GM21526 (cell line): ENCODE results near the gene IMPG2.
"Not testable (repeated sequence)": the region's sequence is repeated elsewhere in the genome, so short reads cannot be mapped to it uniquely, and the experiment has no call there.

Experiments used
- ATAC-seq: cut with Tn5 transposase; IDR thresholded peaks from one replicate; pipeline ENCODE4 v1.9.1; 2021; ENCODE audit warnings: moderate library complexity; ENCODE audit not compliant: unreplicated experiment, low FRiP score

The IMPG2 gene

GRCh38 chr3:101320475-101320874, at the start of gene IMPG2:
IMPG2 (minus strand) TSS chr3:101320575; CDS start chr3:101320372, 203 bp downstream.
- ATAC-seq, result no peak

GRCh38 chr3:101362406-101362805, 42.0 kb upstream of the IMPG2 start:
- no peak for ATAC-seq

- no peak for ATAC-seq
These were observed 31.5 kb upstream of the IMPG2 start for GRCh38 chr3:101351829-101352228.

- ATAC-seq, result no peak
These were observed 20.2 kb upstream of the IMPG2 start for GRCh38 chr3:101340591-101340990.

DNA sequence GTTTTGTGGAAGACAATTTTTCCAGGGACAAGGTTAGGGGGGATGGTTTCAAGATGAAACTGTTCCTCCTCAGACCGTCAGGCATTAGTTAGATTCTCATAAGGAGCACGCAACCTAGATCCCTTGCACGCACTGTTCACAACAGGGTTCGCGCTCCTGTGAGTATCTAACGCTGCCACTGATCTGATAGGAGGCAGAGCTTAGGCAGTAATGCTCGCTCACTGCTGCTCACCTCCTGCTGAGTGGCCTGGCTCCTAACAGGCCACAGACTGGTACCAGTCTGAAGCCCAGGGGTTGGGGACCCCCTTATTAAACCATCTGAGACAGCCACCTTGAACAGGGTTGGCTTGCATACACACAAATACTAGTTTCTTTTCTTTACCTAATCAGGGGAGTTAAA, 13.5 kb upstream of the IMPG2 start:
- no peak for ATAC-seq

DNA sequence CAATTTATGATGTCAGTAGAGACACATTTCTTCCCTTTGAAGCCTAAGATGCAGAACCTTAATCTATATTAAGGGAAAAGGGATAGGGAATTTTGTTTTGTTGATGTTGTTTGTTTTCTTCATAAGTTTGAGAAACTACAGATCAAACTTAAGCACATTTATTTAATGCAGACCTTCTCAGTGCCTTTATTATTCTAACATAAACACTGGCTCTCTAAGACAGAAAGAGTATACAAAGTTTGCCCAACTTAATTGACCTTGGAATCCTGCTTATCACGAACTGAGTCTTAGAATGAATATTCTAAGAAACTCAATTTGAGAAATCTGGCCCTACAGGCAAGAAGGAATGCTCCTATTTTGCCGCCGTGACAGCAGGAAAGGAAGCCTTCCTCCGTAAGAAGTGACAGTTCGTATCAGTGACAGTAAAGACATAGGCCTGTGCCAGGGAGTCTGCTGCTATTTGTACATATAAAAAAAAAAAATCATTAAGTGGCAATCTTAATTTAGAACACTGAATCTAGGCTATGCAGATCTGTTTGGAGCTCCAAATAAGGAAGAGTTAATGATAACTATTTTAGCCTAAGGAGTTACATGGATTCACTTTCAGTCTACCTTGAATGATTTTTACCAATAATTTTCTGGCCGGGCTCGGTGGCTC, 8.8 kb upstream of the IMPG2 start:
- no peak for ATAC-seq

DNA sequence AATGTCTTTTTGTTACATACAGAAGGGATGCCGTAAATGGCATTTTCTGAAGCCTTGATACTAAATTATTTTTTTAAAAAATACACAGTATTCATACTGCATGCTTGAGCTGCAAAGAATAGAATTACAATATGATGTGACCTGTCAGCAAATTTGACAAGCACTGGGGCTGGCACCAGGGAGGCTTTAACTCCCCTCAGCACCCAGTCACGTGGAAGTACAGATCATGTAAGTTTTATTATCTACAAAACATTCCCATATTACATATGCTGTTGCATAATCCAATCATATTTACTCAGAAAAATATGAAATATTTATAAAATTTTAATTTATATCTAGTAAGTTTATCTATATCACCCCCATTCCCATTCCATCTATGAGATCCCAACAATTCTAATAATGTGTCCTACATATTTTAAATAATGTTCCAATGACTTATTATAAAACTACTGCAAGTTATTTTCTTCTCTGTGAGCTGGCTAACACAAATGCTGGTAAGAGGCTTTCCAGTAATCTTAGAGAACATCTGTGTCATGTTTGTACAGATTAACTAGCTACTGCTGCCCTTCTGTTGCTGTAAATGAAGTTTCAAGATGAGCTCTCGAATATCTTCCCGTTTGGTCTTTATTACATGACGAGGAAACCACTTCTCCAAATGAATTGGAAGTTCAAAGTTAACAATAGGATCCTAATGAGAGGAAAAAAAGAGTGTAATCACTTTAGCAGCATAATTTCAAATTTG, 5.2 kb upstream of the IMPG2 start:
- ATAC-seq, result no peak

GRCh38 chr3:101319531-101319930, 844 bp downstream of the IMPG2 start:
- no peak for ATAC-seq

- no peak for ATAC-seq
These were observed 7.8 kb downstream of the IMPG2 start for GRCh38 chr3:101312545-101312944.

- no peak for ATAC-seq
These were observed 8.7 kb downstream of the IMPG2 start for GRCh38 chr3:101311676-101312075.

- ATAC-seq, result no peak
These were observed 9.4 kb downstream of the IMPG2 start for GRCh38 chr3:101310978-101311375.

GRCh38 chr3:101308147-101308772, 12.1 kb downstream of the IMPG2 start:
- not testable (repeated sequence) for ATAC-seq

DNA sequence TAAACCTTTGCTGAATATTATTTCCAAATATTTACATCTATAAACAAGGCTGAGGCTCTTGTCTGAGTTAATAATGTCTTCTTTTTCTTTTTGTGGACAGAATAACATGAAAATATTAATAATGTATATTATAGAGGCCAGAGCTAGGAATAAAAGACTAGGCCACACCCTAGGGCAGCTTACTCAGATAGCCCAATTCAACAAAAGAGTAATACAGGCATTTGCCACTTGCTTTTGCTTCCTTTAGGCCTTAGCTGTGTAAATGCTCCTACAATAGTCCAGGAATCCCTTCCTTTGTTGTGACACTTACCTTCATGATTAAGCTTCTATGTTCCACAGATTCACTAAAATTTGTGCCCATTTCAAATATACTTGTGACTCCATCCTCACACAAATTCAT, 16.5 kb downstream of the IMPG2 start:
- no peak for ATAC-seq

DNA sequence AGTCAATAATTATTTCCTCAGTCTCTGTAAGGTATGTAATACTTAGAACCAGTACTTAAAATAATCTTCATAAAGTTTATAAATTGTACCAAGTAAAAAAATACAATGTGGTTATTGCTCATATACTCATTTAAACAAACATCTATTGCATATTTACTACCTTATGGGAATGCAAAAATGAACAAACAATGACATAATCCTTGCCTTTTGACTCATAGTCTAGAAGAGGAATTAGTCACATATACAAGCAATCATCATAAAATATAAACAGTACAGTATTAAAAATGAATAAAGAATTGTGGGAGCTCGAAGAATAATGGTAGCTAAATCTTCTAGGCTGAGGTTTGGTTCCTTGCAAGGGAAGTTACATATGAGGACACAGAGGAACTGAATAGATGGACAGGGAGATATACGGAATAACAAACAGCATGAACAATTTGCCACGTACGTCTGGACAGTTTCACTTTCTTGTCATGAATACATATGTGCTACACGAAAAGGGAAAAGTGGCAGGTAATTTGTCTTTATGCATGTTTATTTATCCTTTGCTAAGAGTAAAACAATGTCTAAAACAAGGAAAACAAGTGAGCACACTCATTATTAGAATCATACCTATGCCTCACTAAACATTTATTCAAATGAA, 17.2 kb downstream of the IMPG2 start:
- ATAC-seq, result no peak

GRCh38 chr3:101300073-101300472, 20.3 kb downstream of the IMPG2 start:
- no peak for ATAC-seq

GRCh38 chr3:101292027-101292426, 28.3 kb downstream of the IMPG2 start:
- no peak for ATAC-seq

GRCh38 chr3:101288294-101288693, 32.1 kb downstream of the IMPG2 start:
- ATAC-seq, result no peak

DNA sequence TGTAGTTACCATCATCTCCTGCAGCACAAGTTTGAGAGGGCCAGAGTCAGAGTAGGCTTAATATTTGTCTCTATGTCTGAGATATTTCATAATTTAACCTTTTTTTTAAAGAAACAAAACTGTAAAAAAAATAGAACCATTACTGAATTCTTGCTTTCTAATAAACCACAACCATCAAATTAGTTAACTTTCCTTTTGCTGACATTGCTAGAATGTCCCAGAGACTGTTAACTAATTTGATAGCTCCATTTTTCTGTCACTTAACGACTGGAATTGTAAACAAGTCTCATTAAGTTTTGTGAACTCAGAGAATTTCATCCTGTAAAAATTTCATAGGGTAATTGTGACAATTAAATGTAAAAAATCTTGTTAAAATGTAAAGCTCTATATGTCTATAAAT, 35.6 kb downstream of the IMPG2 start:
- no peak for ATAC-seq

- ATAC-seq, result no peak
These were observed 38.8 kb downstream of the IMPG2 start for GRCh38 chr3:101281521-101282030.

GRCh38 chr3:101279765-101280385, 40.5 kb downstream of the IMPG2 start:
- no peak for ATAC-seq

GRCh38 chr3:101279162-101279561, 41.2 kb downstream of the IMPG2 start:
- ATAC-seq, result no peak
